Astrocyte (in vitro differentiated cells and primary cell): ENCODE measurements around the gene TOP1. TPM values are rescaled to one million over a fixed set of nuclear protein-coding genes. Genes with fewer than 3 reads are reported as not detected.

Experiments used
- DNase-seq: peaks from one replicate; pipeline ENCODE4 v3.0.0-alpha.2; 2010; ENCODE audit warnings: low read depth
- FAIRE-seq: peaks from 2 replicates; lab custom pipeline; 2011; peaks lifted over from hg19 to GRCh38; lab: Jason Lieb, UNC
- H2AFZ ChIP-seq: 2 replicates; pipeline ENCODE4 v1.6.0; 2012; ENCODE audit warnings: low read depth, low read length, inconsistent platforms
- H3K27ac ChIP-seq: 2 replicates; pipeline ENCODE4 v1.5.1; 2011; ENCODE audit warnings: low read depth, low read length, inconsistent platforms
- H3K27me3 ChIP-seq: 2 replicates; pipeline ENCODE4 v1.6.0; 2011; ENCODE audit warnings: low read length, inconsistent platforms; ENCODE audit not compliant: insufficient read depth
- H3K36me3 ChIP-seq: 2 replicates; pipeline ENCODE4 v1.5.1; 2011; ENCODE audit warnings: low read length, inconsistent platforms; ENCODE audit not compliant: insufficient read depth
- H3K4me1 ChIP-seq: 2 replicates; pipeline ENCODE4 v1.5.1; 2011; ENCODE audit warnings: low read length, inconsistent platforms; ENCODE audit not compliant: insufficient read depth
- H3K4me2 ChIP-seq: 2 replicates; pipeline ENCODE4 v1.6.0; 2012; ENCODE audit warnings: low read length, inconsistent platforms
- H3K4me3 ChIP-seq: 2 replicates; pipeline ENCODE4 v1.5.1; 2011; ENCODE audit warnings: low read depth, mild to moderate bottlenecking, low read length, inconsistent platforms; ENCODE audit not compliant: insufficient read depth
- H3K79me2 ChIP-seq: 2 replicates; pipeline ENCODE4 v1.6.0; 2012; ENCODE audit warnings: mild to moderate bottlenecking, low read length, inconsistent platforms; ENCODE audit not compliant: insufficient read depth
- H3K9ac ChIP-seq: 2 replicates; pipeline ENCODE4 v1.6.0; 2012; ENCODE audit warnings: mild to moderate bottlenecking, low read length, inconsistent platforms
- H3K9me3 ChIP-seq: 2 replicates; pipeline ENCODE4 v1.5.1; 2012; ENCODE audit warnings: low read depth, mild to moderate bottlenecking, low read length, inconsistent platforms; ENCODE audit not compliant: insufficient read depth
- H4K20me1 ChIP-seq: 2 replicates; pipeline ENCODE4 v1.6.0; 2012; ENCODE audit warnings: low read length, inconsistent platforms; ENCODE audit not compliant: insufficient read depth
- H3K27ac Mint-ChIP-seq: one replicate; pipeline ENCODE4 v1.8.0; 2021; ENCODE audit warnings: mild to moderate bottlenecking, mixed read lengths; ENCODE audit not compliant: unreplicated experiment
- H3K27me3 Mint-ChIP-seq: one replicate; pipeline ENCODE4 v1.8.0; 2021; ENCODE audit warnings: low read depth, mixed read lengths; ENCODE audit not compliant: unreplicated experiment
- H3K36me3 Mint-ChIP-seq: one replicate; pipeline ENCODE4 v1.8.0; 2021; ENCODE audit warnings: low read depth, mixed read lengths; ENCODE audit not compliant: unreplicated experiment
- H3K4me1 Mint-ChIP-seq: one replicate; pipeline ENCODE4 v1.8.0; 2021; ENCODE audit warnings: low read depth, mixed read lengths; ENCODE audit not compliant: unreplicated experiment
- H3K4me3 Mint-ChIP-seq: one replicate; pipeline ENCODE4 v1.8.0; 2021; ENCODE audit warnings: mild to moderate bottlenecking, moderate library complexity, mixed read lengths; ENCODE audit not compliant: unreplicated experiment
- H3K9me3 Mint-ChIP-seq: one replicate; pipeline ENCODE4 v1.8.0; 2021; ENCODE audit warnings: mild to moderate bottlenecking, mixed read lengths; ENCODE audit not compliant: unreplicated experiment
- EZH2 ChIP-seq: IDR thresholded peaks from 2 replicates; pipeline ENCODE4 v1.6.1; 2012; ENCODE audit warnings: mild to moderate bottlenecking, low read length, inconsistent platforms; ENCODE audit not compliant: insufficient read depth
- total RNA-seq: library from RNA; stranded (reverse); gene quantifications from 2 replicates; pipeline ENCODE4 v1.2.1, GENCODE V29; 2021
- TF ChIP-seq, protein P1 (sequence below): IDR thresholded peaks from 2 replicates; pipeline ENCODE4 v1.5.1; 2011; ENCODE audit warnings: low read depth, mild to moderate bottlenecking, inconsistent platforms, low read length, moderate library complexity; ENCODE audit not compliant: insufficient read depth

The TOP1 gene
- total RNA-seq, 1 donor from 2014 or later: 63.5 TPM

DNA sequence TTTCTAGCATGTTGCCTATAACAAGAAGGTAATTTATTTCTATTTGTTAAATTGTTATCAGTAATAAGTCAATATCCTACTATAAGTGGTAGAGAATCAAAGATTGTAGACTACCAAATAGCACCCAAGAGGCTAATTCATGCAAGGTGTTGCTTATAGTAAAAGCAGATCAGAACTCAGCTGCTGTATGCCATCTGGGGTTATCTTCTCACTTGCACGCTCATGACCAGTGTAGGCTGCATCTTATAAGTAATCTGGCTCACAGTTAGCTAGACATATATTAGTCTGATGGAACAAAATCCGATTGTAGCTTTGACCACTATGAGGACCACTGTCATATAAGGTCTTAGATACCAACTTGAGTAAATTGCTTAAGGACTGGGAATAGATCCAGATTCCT is 17.0 kb downstream of the TOP1 start:
- Histone ChIP-seq H3K4me2 (no peak overlapping the region), H2AFZ (no peak overlapping the region), H3K9ac (no peak overlapping the region), H3K4me1 (peaks cover 26% of the 10 kb centered on the region), H3K79me2 (peaks cover 99% of the 10 kb centered on the region), H3K9me3 (no peaks in the 10 kb centered on the region), H3K27ac (no peak overlapping the region), H3K4me3 (no peak overlapping the region), H3K36me3 (no peaks in the 10 kb centered on the region), H4K20me1 (peaks cover 98% of the 10 kb centered on the region), H3K27me3 (no peaks in the 10 kb centered on the region)
- H3K27ac Mint-ChIP-seq: peak overlapping the region; percentile 22
- TF ChIP-seq, protein P1, sequence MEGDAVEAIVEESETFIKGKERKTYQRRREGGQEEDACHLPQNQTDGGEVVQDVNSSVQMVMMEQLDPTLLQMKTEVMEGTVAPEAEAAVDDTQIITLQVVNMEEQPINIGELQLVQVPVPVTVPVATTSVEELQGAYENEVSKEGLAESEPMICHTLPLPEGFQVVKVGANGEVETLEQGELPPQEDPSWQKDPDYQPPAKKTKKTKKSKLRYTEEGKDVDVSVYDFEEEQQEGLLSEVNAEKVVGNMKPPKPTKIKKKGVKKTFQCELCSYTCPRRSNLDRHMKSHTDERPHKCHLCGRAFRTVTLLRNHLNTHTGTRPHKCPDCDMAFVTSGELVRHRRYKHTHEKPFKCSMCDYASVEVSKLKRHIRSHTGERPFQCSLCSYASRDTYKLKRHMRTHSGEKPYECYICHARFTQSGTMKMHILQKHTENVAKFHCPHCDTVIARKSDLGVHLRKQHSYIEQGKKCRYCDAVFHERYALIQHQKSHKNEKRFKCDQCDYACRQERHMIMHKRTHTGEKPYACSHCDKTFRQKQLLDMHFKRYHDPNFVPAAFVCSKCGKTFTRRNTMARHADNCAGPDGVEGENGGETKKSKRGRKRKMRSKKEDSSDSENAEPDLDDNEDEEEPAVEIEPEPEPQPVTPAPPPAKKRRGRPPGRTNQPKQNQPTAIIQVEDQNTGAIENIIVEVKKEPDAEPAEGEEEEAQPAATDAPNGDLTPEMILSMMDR: no peak
- TF ChIP-seq EZH2: no peak
- no peaks in the 10 kb centered on the region for H3K9me3 Mint-ChIP-seq
- peaks cover 3% of the 10 kb centered on the region for H3K36me3 Mint-ChIP-seq
- no peaks in the 10 kb centered on the region for H3K27me3 Mint-ChIP-seq
- no peak for FAIRE-seq
- DNase-seq: no peak
- no peak overlapping the region for H3K4me3 Mint-ChIP-seq
- H3K4me1 Mint-ChIP-seq: peaks cover 50% of the 10 kb centered on the region

DNA sequence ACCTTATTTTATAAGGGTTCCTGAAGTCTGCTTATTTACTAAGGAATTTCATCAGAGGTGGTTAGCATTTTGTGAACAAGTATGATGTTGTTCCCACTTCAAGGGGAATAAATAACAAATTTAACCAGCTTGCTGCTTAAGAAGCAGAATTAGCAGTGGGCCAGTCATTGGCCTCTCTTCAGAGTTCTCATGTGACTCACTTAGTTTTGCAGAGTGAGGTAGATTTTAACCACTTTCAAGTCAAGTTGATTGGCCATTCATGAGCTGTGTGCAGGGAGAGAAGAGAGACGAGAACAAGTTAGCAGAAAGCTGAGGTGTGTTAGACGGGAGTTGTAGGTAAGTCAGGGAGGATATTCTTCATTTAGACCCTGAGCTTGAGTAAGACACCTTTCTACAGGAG is 18.1 kb downstream of the TOP1 start:
- Mint-ChIP-seq H3K9me3 (no peaks in the 10 kb centered on the region), H3K27me3 (no peaks in the 10 kb centered on the region), H3K4me1 (peaks cover 59% of the 10 kb centered on the region), H3K36me3 (peaks cover 3% of the 10 kb centered on the region), H3K4me3 (no peak overlapping the region), H3K27ac (no peak overlapping the region)
- H3K79me2 ChIP-seq: peaks cover 99% of the 10 kb centered on the region
- no peak overlapping the region for H3K4me2 ChIP-seq
- no peak for FAIRE-seq
- TF ChIP-seq, protein P1: no peak
- TF ChIP-seq EZH2: no peak
- no peaks in the 10 kb centered on the region for H3K9me3 ChIP-seq
- no peaks in the 10 kb centered on the region for H3K27me3 ChIP-seq
- H3K27ac ChIP-seq: no peak overlapping the region
- H2AFZ ChIP-seq: no peak overlapping the region
- peaks cover 28% of the 10 kb centered on the region for H3K4me1 ChIP-seq
- H3K4me3 ChIP-seq: no peak overlapping the region
- no peak overlapping the region for H3K9ac ChIP-seq
- peaks cover 98% of the 10 kb centered on the region for H4K20me1 ChIP-seq
- peak; percentile 52 for DNase-seq
- H3K36me3 ChIP-seq: no peaks in the 10 kb centered on the region

DNA sequence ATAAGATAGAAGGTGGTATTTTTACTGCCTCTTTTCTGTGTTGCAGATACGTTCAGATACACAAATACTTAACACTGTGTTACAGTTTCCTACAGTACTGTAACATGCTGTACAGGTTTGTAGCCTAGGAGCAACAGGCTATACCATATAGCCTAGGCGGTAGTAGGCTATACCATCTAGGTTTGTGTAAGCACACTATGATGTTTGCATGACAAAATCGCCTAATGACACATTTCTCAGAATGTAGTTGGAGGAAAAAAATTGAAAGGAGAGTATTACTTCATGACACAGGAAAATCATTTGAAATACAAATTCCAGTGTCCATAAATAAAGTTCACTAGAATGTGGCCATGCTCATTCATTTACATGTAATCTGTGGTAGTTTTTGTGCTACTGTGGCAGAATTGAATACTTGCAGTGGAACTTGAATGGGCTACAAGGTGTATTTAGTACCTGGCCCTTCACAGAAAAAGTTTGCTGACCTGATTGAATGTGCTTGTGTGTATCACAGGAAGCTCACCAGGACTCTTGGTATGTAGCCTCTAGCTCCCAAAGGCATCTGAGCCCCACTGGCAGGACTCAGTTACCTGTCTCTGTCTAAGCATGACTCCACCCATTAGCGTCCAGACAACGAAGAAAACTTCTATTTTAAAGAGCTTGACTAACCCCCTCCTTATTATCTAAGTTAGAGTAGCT is 18.8 kb downstream of the TOP1 start:
- Mint-ChIP-seq H3K9me3 (no peaks in the 10 kb centered on the region), H3K4me3 (peak overlapping the region; percentile 51), H3K36me3 (peaks cover 3% of the 10 kb centered on the region), H3K4me1 (peaks cover 65% of the 10 kb centered on the region), H3K27me3 (no peaks in the 10 kb centered on the region), H3K27ac (peak overlapping the region; percentile 44)
- Histone ChIP-seq H4K20me1 (peaks cover 98% of the 10 kb centered on the region), H3K79me2 (peaks cover 99% of the 10 kb centered on the region), H3K27me3 (no peaks in the 10 kb centered on the region), H3K4me1 (peaks cover 28% of the 10 kb centered on the region), H3K27ac (no peak overlapping the region), H3K9me3 (no peaks in the 10 kb centered on the region), H3K4me2 (peak overlapping the region; percentile 75), H3K4me3 (no peak overlapping the region), H3K36me3 (no peaks in the 10 kb centered on the region), H3K9ac (no peak overlapping the region), H2AFZ (no peak overlapping the region)
- TF ChIP-seq, protein P1: no peak
- no peak for TF ChIP-seq EZH2
- no peak for DNase-seq
- no peak for FAIRE-seq
